OCI-LY3 (cell line): ENCODE data around the gene ARHGAP25.

Experiments used
- EZH2phosphoT487 ChIP-seq: fragments of 200-600 bp; shearing (Covaris generic); IDR thresholded peaks from 2 replicates; pipeline ENCODE4 v1.6.1; 2018; ENCODE audit warnings: antibody characterized with exemption, mixed run types, low read depth
- TF ChIP-seq, protein P1 (sequence below): fragments of 200-600, 300-600 bp; sonication (generic); IDR thresholded peaks from 2 replicates; pipeline ENCODE4 v1.5.1; 2014; ENCODE audit warnings: antibody characterized with exemption, low read length, low read depth

DNA sequence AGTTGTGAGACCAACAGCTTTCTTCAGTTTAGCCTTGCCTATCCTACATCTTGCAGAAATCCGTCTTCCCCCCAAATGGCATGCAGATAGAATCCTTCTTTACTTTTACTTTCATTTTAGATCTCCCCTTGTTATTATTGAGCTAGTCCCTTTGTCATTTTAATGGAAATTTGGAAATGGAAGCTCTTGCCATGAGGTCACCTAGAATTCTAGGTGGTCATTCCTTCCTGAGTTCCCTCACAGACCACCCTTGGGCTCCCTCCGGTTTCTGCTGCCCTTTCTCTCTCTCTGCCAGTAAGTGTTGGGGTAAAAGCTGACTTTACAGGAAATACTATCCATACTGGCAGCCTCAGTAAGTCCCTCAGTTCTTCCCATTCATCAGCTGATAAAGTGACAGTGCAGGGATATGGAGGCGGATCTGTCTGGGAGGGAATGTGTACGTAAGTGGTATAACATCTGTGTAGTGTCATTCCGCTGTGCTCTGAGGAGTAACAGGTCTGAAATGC is 30.2 kb downstream of the ARHGAP25 start:
- TF ChIP-seq, protein P1, sequence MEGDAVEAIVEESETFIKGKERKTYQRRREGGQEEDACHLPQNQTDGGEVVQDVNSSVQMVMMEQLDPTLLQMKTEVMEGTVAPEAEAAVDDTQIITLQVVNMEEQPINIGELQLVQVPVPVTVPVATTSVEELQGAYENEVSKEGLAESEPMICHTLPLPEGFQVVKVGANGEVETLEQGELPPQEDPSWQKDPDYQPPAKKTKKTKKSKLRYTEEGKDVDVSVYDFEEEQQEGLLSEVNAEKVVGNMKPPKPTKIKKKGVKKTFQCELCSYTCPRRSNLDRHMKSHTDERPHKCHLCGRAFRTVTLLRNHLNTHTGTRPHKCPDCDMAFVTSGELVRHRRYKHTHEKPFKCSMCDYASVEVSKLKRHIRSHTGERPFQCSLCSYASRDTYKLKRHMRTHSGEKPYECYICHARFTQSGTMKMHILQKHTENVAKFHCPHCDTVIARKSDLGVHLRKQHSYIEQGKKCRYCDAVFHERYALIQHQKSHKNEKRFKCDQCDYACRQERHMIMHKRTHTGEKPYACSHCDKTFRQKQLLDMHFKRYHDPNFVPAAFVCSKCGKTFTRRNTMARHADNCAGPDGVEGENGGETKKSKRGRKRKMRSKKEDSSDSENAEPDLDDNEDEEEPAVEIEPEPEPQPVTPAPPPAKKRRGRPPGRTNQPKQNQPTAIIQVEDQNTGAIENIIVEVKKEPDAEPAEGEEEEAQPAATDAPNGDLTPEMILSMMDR: no peak
- no peak for TF ChIP-seq EZH2phosphoT487
